ENCODE measurements around the gene LRRC3.

LRRC3 gene

GRCh38 chr21:44480200-44481053 is 25.1 kb downstream of the LRRC3 start:
- no peak for DNase-seq

- DNase-seq, result no peak
Observed at GRCh38 chr21:44482581-44483287, 27.4 kb downstream of the LRRC3 start.

GRCh38 chr21:44483288-44484237 is 28.3 kb downstream of the LRRC3 start:
- DNase-seq, result no peak

GRCh38 chr21:44484498-44485253 is 29.4 kb downstream of the LRRC3 start:
- no peak for DNase-seq

- no peak for DNase-seq
Observed at GRCh38 chr21:44485254-44485793, 30.0 kb downstream of the LRRC3 start.

GRCh38 chr21:44485796-44486195 is 30.5 kb downstream of the LRRC3 start:
- no peak for DNase-seq

GRCh38 chr21:44486302-44486701 is 31.0 kb downstream of the LRRC3 start:
- no peak for DNase-seq

- no peak for DNase-seq
Observed at GRCh38 chr21:44487831-44488230, 32.5 kb downstream of the LRRC3 start.

- no peak for DNase-seq
Observed at GRCh38 chr21:44489962-44490361, 34.7 kb downstream of the LRRC3 start.

GRCh38 chr21:44490405-44490804 is 35.1 kb downstream of the LRRC3 start:
- DNase-seq, result no peak

- no peak for DNase-seq
Observed at GRCh38 chr21:44490816-44491215, 35.5 kb downstream of the LRRC3 start.

- no peak for DNase-seq
Observed at GRCh38 chr21:44492567-44493385, 37.5 kb downstream of the LRRC3 start.

GRCh38 chr21:44494418-44494817 is 39.1 kb downstream of the LRRC3 start:
- DNase-seq, result no peak

GRCh38 chr21:44494956-44495355 is 39.6 kb downstream of the LRRC3 start:
- no peak for DNase-seq

GRCh38 chr21:44495611-44496563 is 40.6 kb downstream of the LRRC3 start:
- no peak for DNase-seq

- DNase-seq, result no peak
Observed at GRCh38 chr21:44496564-44497550, 41.5 kb downstream of the LRRC3 start.

GRCh38 chr21:44497703-44498126 is 42.4 kb downstream of the LRRC3 start:
- no peak for DNase-seq

Data from GOT3 (cell line).